Stimulated activated CD8-positive, alpha-beta memory T cell treated with anti-CD3 and anti-CD28 coated beads, Interleukin-12 subunit alpha, Interleukin-12 subunit beta, amount 100 ng/mL, for 24 hours (primary cell): ENCODE measurements around the gene DNAAF9.

Source experiments
- DNase-seq: peaks from one replicate; pipeline ENCODE4 v3.0.0-alpha.2; 2020; ENCODE audit errors: extremely low read depth

DNAAF9 gene

DNA sequence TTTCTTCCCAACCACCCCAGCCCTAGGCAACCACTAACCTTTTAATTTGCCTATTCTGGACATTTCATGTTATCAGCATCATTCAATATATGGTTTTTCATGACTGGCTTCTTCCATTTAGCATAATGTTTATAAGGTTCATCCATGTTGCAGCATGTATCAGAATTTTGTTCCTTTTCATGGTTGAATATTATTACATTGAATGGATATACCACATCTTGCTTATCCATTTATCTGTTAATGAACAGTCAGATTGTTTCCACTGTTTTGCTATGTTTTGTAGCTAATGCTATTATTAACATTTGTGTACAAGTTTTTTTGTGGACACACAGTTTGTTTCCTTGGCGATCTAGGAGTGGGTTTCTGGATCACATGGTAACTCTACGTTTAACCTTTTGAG is 3.0 kb upstream of the DNAAF9 start:
- no peak for DNase-seq

DNA sequence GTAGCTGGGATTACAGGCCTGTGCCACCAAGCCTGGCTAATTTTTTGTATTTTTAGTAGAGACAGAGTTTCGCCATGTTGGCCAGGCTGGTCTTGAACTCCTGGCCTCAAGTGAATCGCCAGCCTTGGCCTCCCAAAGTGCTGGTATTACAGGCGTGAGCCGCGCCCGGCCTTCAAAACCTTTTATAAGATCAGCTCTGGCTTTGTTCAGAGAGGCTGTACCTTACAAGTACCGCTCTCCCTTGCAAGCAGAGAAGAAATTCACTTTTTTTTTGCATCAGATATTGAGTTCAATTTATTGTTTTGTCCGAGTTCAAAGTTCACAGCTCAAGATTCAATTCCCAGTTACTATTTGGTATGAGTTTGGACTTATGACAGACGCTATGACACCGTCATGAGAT is 1.9 kb upstream of the DNAAF9 start:
- no peak for DNase-seq

DNA sequence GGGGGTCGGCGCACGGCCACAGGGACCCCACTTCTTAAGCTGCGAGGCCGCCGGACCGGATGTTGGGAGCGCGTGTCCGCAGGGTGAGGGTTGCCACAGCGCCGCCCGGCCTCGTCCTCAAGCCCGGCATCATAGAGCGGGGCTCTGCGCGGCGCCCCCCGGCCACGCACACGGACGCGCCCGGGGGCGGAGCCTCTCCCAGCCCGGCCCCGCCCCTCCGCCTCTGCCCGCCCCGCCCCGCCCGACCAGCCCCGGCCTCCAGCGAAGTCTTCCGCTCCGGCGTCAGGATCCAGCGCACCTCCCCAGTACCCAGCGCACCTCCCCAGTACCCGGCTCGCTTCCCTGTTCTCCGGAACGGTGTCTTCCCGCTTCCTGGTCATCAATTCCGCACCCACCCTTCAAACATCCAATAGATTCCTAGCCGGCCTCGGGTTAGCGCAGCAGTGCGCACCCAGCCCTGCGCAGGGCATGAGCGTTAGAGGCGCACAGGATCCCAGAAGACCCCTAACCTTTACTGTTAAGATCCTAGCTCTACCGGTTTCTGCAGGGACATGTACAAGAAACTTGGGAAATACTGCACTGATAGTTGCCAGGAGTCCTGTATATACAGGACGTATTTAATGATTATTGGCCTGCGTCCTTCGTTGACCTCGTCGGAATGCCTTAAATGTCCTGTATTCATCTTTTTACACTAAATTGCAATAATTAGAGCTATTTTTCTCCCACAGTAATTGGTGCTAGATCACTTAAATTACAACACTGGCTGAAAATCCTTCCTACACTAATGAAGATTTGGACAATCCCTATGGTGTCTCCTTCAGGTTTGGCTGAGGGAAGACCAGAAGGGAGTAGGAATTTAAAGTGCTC is 535 bp upstream of the DNAAF9 start:
- DNase-seq = peak; percentile 27

DNA sequence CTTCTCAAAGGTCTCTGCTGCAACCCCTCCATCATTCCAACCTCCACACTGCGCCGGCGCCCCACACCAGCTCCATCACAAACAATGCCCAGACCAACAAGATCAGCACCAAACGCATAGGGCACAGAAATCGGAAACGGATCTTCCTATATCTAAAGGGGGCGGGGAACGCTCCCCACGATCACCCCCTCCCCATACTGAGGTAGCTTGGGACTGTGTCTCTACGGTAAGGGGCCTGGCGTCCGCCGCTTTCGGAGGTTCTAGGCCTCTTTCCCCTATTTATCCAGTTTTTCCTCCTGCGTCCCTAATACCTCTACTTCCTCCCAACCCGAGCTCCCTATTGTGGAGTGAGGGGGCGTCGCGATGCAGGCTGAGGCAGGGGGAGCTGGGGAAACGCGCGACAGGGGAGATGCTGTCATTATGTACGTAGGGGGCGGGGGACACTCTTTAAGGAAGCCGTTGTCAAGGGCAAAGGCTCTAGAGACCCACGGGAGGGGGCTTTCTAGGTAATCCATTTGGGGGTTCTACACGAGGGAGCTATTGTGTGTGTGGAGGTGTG is 909 bp downstream of the DNAAF9 start:
- no peak for DNase-seq

DNA sequence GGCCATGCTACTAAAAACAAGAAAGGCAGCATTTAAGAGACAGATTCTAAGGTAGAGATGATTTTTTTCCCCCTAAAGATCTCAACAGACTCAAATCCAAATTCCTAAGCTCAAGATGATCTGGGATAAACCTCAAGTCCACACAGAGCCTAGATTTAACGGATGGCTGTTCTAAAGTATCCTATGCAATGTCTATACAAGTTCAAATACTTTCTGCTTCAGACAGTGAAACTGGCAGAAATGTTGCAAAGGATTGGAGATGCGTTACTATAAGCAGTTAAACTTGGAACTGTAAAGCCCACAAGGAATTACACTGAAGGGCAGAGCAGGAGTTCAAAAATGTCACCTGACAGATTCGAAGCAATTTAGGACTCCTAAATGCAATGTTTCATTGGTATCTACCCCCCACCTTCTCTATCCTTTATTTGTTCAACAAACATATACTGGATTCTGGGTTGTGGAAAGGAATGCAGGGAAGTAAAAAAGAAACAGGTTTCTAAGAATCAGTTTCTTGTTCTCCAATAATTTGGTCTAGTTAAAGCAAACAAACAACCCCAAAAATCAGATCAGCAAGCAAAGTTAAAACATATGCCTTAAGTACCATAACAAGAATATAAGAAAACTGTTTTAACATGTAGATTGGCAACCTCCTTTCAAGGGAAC is 1.6 kb downstream of the DNAAF9 start:
- DNase-seq = no peak

DNA sequence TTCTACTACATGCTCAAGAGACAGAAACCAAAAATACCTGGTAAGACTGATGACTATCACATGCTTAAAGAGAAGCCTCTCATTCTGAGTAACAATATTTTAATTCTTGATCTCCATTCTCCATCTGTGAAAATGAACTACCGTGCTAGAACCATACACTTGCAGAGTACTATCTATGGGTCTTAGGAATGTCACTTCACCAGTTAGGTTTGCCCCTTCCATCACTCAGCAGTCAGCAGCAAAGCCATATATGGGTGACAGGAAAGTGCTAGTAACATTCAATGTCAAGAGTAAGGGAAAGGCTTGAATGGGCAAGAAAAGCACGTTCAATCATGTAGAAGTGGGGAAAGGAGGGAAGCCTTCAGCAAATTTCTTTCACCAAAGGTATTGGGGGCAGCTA is 2.3 kb downstream of the DNAAF9 start:
- no peak for DNase-seq

DNA sequence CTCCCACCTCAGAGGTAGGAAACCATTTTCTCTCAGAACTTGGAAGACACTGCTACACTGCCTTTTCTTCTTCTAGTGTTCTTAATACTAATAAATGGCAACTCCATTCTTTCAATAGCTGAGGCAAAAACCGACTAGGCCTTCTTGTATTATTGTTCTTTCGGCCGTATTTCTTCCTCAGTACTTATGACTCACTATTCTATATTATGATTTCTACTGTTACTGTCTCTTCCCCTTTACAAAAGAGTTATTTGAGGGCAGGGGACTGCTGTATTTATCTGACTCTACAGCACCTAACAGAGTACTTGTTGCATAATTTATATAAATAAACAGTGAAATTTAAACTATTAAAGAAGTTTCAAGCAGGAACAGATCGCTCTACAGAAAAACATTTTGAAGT is 3.1 kb downstream of the DNAAF9 start:
- no peak for DNase-seq

DNA sequence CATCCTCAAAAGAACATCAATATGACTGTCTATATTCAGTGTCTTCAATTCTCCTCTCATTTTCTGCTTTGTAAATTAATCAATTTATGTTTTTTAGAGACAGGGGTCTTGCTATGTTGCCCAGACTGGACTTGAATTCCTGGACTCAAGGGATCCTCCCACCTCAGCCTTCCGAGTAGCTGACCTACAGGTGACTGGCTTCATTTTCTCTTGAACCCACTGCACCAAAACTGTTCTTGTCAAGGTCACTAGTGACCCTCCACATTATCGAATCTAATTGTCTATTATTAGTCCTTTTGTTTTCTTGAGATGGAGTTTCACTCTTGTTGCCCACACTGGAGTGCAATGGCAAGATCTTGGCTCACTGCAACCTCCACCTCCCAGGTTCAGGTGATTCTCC is 3.7 kb downstream of the DNAAF9 start:
- DNase-seq = no peak

DNA sequence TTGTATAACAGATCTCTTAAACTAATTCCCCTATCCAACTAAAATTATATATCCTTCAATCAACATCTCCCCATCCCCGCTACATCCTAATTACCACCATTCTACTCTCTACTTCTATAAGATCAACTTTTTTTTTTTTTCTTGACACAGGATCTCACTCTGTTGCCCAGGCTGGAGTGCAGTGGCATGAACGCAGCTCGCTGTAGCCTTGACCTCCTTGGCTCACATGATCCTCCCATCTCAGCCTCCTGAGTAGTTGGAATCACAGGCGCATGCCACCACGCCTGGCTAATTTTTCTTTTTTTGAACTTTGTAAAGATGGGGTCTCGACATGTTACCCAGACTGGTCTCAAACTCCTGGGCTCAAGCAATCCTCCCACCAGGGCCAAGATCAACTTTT is 5.0 kb downstream of the DNAAF9 start:
- no peak for DNase-seq

DNA sequence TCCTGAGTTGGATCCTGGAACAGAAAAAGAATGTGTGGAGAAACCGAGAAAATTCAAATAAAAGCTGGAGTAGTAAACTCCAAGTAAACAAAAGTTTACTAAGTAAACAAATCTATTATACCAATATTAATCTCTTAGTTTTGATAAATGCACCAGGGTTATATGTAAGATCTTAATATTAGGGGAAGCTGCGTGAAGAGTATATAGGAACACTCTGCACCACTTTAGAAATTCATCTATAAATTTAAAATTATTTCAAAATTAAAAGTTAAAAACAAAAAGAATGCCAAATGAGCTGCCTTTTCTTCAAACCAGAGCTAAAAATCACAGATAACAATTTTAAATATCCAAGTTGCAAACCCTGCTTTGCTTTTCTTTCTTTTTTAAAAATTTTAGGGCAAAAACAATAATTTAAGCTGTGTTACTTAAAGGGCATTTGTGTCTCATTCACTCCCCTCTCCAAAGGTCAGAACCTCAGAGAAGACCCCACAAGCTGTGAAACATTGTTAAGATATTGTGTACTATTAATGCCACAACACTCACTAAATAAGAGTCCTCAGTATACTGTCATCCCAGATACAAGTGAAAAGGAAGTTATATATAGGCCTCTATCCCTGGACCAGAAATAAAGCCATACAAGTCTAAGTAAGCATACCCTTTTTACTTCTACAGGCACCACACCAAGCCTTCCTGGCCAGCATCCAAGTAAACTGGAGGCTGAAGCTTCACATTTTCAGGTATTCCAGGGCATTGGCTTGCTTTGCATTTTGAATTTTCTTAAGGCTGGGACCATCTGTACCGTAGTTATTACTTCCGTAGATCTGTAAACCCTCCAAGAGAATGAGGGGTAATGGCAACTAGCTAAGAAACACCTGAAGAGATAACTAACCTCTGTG is 7.0 kb downstream of the DNAAF9 start:
- DNase-seq = no peak

DNA sequence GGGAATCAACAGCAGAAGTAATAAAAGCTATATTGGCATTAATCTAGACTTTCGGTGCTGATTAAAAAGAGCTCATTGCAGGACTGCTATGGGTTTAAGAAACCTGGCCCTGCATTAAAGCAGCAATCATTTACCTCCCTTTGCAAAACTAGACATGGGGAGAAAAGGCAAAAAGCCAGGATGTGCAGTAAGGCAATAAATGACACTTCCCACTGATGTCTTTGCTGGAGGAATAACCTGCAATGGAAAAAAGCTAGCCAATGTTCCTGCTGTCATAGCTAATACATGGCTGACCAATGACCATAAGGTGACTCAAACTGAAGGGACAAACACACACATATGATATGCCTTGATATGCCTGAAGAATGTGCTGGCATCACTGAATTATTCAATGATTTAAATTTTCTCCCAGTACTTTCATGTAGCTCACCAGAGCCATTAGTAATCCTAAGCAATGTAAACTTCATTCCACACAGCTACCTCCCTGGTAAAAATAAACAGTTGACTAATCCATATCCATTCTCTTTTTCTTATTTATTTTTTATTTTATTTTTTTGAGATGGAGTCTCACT is 8.7 kb downstream of the DNAAF9 start:
- no peak for DNase-seq

DNA sequence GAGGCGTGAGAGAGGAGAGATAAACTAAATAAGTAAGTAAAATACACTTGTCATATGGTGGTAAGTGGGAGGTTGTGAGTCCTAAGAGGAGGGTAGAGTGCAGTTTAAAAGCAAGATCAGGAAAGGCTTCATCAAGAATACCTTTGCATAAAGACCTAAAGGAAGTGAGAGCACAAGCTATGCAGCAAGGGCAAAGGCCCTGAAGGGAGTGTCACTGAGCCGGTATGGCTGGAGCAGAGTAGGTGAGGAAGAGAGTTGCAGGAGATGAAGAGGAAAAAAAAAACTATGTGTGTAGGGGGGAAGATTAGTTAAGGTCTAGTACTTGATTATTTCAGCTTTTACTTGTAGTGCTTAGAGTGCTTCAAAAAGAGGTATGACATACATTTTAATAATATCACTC is 11.0 kb downstream of the DNAAF9 start:
- no peak for DNase-seq

DNA sequence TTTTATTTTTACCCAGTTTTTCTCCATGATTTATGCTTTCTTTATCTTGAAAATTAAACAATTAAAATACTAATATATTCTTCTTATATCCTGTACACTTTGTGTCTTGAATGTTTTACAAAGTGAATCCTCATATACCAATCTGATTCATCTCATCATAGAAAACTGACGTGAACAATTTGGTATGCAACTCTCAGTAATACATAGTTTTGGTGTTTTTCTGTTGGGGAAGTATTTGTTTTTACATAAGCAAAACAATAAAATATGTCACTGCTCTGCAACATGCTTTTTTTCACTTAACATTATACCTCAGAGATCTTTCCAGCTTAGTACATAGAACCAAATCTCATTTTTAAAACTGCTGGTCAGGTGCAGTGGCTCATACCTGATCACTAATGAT is 14.7 kb downstream of the DNAAF9 start:
- no peak for DNase-seq

DNA sequence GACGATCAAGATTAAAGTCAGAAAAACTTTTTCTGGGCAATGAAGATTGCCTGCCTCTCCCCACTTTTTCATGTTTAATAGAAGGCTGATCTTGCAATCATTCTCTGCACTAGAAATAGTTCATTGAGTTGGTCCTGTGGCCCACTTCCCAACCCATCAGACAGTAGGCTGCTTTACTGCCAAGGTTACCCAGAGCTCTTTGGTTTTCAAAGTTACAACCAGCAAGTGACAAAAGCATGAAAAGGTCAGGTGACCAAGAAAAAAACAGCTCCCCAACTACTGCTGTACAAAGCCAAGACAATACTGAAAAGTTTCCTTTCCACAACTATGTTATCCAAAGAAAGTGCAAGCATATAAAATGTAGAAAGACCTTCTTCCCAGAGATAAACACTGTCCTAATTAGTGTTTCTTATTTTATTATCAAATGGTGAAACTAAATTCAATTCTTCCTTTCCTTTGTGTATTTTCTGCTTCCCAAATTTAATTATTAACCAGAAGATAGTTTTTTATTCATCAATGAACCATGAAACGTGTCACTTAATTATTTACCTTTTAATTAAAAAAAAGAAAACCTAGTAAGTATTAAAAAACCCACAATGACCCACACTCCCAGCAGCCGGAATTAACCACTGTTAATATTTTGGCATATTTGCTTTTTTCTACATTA is 16.6 kb downstream of the DNAAF9 start:
- DNase-seq = no peak

DNA sequence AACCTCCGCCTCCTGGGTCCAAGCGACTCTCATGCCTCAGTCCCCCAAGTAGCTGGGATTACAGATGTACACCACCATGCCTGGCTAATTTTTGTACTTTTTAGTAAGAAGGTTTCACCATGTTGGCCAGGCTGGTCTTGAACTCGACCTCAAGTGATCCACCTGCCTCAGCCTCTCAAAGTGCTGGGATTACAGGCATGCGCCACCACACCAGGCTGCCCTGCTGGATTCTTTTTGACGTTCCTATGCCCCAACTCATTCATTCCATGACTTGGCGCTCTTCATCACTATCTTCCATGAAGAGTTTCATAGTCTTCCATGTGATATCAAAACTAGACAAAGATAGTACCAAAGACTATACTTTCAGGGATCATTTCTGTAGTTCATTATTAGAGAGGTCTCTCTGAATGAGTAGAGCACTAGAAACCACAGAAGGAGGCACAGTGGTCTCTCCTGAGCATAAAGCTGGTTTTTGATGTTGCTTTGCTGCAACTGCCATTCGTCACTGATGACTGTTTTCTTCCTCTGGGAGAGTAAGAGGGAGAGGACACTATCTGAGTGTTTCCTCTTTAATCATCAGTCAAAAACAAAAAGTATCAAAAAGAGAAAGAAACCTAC is 23.5 kb downstream of the DNAAF9 start:
- no peak for DNase-seq

DNA sequence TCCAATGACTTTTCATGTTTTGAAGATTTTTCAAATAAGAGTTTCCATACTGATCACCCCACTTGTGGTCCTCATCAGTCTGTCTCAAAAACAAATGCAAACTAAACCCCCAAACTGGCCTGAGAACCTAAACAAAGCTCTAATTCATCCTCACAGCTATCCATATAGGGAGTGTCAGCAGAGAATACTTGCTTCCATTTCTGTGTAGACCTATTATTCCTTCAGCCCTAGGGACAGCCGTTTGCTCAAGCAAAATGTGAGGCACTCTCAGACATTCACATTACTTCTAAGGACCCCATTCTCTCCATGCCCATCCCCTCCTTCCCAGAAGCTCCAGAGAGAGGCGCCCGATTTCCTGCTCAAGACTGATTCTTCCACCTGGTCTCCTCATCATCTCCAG is 24.6 kb downstream of the DNAAF9 start:
- DNase-seq = no peak

DNA sequence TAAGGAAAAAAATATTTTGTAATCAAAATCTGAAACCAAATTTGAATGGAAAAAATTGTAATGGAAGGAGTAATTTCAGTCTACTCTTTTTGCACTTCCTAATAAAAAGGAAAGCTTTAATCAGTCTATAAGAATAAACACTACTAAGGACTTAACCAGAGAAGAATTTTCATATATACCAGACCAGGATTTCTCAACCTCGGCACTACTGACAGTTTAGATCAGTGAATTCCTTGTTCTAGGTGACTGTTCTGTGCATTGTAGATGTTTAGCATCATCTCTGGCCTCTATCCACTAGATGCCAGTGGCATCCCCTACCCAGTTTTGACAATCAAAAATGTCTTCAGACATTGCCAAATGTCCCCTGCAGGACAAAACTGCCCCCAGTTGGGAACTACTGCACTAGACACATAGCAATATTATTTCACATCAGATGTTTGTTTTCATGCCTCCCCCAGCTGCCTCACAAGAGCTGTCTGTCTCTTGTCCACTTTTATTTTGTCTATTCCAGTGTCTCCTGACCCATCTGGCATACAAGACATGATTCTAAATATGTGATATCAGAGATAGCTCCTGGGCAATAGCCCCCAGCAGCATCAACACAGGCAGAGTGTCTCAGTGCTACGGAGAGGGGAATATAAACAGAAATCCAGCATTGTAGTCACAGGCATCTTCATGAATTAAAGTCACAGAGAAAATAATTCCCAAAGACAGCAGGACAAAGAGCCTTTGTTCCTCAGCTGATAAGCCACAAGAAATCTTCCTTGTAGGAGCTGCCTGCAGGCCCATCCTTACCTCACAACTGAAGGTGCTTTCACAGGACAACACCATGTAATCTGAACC is 27.0 kb downstream of the DNAAF9 start:
- no peak for DNase-seq

DNA sequence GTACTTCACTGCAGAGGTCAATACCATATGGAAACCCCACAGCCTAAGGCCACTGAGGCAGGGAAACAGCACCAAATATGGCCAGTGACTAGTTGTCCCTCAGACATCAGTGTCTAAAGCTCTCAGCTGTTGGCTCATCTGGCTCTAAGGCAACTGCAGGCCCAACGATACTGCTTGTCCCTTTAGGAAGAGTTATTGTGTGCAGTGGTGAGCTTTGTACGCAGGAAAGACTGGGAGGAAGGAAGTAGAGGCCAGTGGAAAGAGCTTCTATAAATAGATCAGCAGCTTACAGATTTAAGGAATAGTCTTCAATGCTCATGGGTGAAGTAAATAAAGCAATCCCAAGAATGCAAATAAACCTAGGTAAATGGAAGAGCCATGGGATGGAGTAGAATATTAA is 29.3 kb downstream of the DNAAF9 start:
- no peak for DNase-seq

DNA sequence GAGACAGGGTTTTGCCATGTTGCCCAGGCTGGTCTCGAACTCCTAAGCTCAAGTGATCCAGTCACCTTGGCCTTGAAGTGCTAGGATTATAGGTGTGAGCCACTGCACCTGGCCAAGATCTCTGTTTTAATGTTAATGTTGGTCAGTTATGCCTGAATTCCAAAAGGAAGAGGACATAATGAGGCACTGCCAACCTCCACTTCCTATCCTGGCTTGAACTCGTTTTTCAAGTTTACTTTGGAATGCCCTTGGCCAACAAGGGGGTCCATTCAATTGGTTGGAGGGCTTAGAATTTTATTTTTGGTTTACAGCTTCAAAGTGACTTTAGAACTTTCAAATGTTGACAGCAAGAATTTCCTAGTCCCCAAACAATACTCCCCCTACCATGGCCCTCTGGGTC is 29.8 kb downstream of the DNAAF9 start:
- no peak for DNase-seq

DNA sequence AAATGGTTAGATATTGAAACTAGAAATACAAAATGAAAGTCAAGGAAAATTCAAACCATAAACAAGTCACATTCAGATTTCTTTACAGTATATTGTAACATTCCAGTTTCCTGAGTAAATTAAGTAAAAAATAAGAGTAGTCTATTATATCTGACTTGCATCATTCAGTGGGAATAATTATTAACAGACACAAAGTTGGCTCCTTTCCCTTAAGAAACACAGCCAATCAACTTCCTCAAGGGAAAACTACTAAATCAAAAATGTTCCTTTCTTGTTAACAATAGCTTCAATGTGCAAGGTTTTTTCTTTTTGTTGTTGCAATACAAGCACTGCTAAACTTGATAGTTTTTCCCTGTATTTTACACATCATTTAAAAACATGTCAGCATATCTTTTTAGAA is 33.2 kb downstream of the DNAAF9 start:
- no peak for DNase-seq
